Muscle of leg (tissue), 11 donors: ENCODE data around the gene SURF2. TPM values are rescaled to one million over a fixed set of nuclear protein-coding genes. Genes with fewer than 3 reads are reported as not detected.
A peak's percentile ranks its signal among the peaks of the same experiment; 100 is the strongest.
"Not testable (repeated sequence)": the region's sequence is repeated elsewhere in the genome, so short reads cannot be mapped to it uniquely, and the experiment has no call there.

ENCODE experiments used
- DNase-seq: peaks from one replicate; pipeline ENCODE4 v3.0.0; 2013
- H3K27ac ChIP-seq: one replicate; pipeline ENCODE4 v1.5.1; 2013; ENCODE audit warnings: mild to moderate bottlenecking, low read length, control low read depth
- H3K27me3 ChIP-seq: one replicate; pipeline ENCODE4 v1.6.1; 2013; ENCODE audit warnings: low read length; ENCODE audit not compliant: control insufficient read depth, insufficient read depth
- H3K36me3 ChIP-seq: one replicate; pipeline ENCODE4 v1.6.1; 2013; ENCODE audit warnings: low read length; ENCODE audit not compliant: control insufficient read depth, insufficient read depth
- H3K4me1 ChIP-seq: one replicate; pipeline ENCODE4 v1.6.1; 2013; ENCODE audit warnings: low read length; ENCODE audit not compliant: control insufficient read depth, insufficient read depth
- H3K4me3 ChIP-seq: one replicate; pipeline ENCODE4 v1.5.1; 2013; ENCODE audit warnings: low read length, control low read depth
- H3K9me3 ChIP-seq: replicated peaks from 2 replicates; pipeline ENCODE4 v1.6.1; 2013; ENCODE audit warnings: low read depth, low read length; ENCODE audit not compliant: control insufficient read depth
- WGBS: methylation state at CpG from one replicate; pipeline ENCODE4 v1.1.5; 2013; ENCODE audit warnings: missing lambda C conversion rate; ENCODE audit not compliant: insufficient coverage; 5-methylcytosine and 5-hydroxymethylcytosine counted together
- polyA plus RNA-seq, 8 donors: library from polyadenylated mRNA; unstranded; fragments of 120-200 nt; gene quantifications; one replicate each; pipeline versions ENCODE4 v1.2.1 to v1.2.3, GENCODE V29; 2013; ENCODE audit warnings: inconsistent platforms in 1 of 8, low replicate concordance in 1 of 8; ENCODE audit not compliant: insufficient read length in 8 of 8, insufficient read depth in 1 of 8
- total RNA-seq: library from RNA; stranded (reverse); fragments of 120-200 nt; gene quantifications from one replicate; pipeline ENCODE4 v1.2.4, GENCODE V29; 2013

Gene SURF2
- total and polyA plus RNA-seq, 9 donors: 10.2 to 15.3 (median 13.0) TPM

DNA sequence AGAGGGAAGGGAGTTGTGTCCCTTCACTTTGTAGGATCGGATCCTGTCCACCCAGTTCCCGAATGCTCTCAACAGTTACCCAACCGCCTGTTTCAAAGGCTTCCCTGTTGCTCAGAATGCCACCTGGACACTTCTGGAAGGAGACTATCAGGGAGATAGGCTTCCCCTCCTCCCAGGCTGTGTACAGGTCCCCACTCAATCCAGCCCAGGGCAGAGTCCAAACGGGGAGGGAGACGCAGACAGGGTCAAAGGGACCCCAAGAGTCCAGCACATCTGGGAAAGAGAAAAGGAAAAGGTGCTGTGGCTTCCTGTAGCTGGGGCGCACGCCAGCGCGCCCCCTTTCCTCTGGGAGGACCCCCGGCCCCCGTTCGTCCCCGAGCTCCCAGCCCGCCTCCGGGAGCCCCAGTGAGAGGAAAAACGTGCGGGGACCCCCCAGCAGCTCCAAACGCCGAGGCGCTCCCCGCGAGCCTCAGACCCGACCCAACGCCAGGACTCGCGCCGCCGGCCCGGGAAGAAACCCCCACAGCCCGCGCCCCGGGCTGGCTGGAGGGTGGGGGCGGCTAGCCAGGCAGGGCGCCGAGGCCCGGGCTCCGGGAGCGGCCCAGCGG is 18.9 kb downstream of the SURF2 start:
- no peaks in the 10 kb centered on the region for H3K27me3 ChIP-seq
- peak overlapping the region; percentile 91 for H3K27ac ChIP-seq
- peaks cover 20% of the 10 kb centered on the region for H3K36me3 ChIP-seq
- H3K9me3 ChIP-seq: peaks cover 3% of the 10 kb centered on the region
- H3K4me3 ChIP-seq: peak overlapping the region; percentile 90
- WGBS: under 1% methylated on average over 34 of the region's 39 CpGs
- H3K4me1 ChIP-seq: peaks cover 23% of the 10 kb centered on the region
- peak; percentile 47 for DNase-seq

DNA sequence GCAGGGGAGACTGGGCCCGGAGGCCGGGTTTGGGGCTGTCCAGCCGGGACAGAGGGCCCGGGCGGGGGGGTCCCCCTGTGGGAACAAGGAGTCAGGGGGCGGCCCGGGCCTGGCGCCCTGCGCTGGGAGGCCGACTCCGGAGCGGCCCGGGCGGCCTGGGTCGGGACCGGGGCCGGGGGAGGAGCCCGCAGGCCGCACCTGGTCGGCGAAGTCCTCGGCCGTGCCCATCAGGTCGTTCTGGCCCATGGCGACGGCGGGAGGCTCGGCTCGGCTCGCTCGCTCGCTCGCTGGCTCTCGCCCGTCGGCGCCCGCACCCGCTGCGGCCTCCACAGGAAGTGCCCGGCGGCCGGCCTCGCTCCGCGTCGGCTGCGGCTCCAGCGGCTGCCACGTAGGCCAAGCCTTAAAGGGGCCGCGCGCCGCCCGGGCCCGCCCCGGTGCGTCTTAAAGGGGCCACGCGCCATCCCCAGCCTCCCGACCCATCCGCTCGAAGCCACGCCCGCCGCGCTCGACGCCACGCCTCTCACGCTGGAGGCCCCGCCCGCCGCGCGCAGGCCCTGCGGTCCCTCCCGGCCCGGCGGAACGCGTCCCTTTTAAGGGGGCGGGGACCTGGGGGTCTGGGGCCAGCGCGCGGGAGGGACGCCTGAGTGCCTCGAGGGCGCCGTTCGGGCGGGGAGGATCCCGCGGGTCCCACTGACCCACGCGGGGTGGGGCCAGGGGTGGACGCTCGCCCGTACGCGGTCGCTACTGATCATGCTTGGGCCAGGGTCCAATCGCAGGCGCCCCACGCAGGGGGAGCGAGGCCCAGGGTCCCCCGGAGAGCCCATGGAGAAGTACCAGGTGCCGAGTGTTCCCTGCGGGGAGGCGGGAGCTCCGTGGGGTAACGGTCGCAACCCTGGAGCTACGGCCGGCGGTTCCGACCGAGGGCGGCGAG is 19.6 kb downstream of the SURF2 start, which contains the start of the genes STKLD1 and SURF4:
STKLD1 (plus strand) TSS at position 643 of the 931 bp plus-strand sequence; CDS start at position 751, 108 bp downstream.
SURF4 (minus strand) TSS at position 337 of the 931 bp plus-strand sequence; CDS start at position 246, 91 bp downstream.
- under 1% methylated on average over 120 of the region's 120 CpGs for WGBS
- Histone ChIP-seq H3K27ac (peak within 1 kb of the TSS; percentile 91), H3K4me1 (peaks cover 21% of the 10 kb centered on the region)

DNA sequence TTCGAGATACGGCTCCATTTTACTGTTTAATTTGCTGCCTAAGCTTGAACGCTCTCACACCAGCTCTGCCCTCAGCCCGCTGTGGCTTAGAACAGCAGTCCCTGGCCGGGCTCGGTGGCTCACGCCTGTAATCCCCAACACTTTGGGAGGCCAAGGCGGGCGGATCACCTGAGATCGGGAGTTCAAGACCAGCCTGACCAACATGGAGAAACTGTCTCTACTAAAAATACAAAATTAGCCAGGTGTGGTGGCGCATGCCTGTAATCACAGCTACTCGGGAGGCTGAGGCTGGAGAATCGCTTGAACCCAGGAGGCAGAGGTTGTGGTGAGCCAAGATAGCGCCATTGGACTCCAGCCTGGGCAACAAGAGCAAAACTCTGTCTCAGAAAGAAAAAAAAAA is 20.9 kb downstream of the SURF2 start:
- not testable (repeated sequence) for H3K36me3 ChIP-seq, H3K4me1 ChIP-seq, H3K27ac ChIP-seq, H3K9me3 ChIP-seq, H3K4me3 ChIP-seq, DNase-seq, H3K27me3 ChIP-seq
- WGBS: 75% methylated on average over 13 of the region's 14 CpGs

More for the DNA sequence above, 19.6 kb downstream of the SURF2 start, which contains the start of the genes STKLD1 and SURF4:
- DNase-seq: peak; percentile 99
- Histone ChIP-seq H3K27me3 (no peaks in the 10 kb centered on the region), H3K4me3 (peak within 1 kb of the TSS; percentile 90), H3K36me3 (peaks cover 13% of the 10 kb centered on the region), H3K9me3 (peaks cover 3% of the 10 kb centered on the region)

DNA sequence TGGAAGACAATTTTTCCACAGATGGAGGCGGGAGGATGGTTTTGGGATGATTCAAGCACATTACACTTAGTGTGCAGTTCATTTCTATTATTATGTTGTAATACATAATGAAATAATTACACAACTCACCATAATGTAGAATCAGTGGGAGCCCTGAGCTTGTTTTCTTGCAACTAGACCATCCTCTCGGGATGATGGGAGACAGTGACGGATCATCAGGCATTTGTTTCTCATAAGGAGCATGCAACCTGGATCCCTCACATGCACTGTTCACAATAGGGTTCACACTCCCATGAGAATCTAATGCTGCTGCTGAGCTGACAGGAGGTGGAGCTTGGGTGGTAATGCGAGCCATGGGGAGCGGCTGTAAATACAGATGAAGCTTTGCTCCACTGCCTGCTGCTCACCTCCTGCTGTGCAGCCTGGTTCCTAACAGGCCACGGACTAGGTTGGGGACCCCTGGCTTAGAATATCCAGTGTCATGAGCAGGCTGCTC is 21.4 kb downstream of the SURF2 start:
- WGBS: 51% methylated on average over 5 of the region's 6 CpGs
- Histone ChIP-seq H3K4me1 (peaks cover 5% of the 10 kb centered on the region), H3K9me3 (peaks cover 3% of the 10 kb centered on the region), H3K4me3 (no peak overlapping the region), H3K27ac (no peak overlapping the region), H3K36me3 (peaks cover 6% of the 10 kb centered on the region), H3K27me3 (no peaks in the 10 kb centered on the region)
- DNase-seq: no peak

DNA sequence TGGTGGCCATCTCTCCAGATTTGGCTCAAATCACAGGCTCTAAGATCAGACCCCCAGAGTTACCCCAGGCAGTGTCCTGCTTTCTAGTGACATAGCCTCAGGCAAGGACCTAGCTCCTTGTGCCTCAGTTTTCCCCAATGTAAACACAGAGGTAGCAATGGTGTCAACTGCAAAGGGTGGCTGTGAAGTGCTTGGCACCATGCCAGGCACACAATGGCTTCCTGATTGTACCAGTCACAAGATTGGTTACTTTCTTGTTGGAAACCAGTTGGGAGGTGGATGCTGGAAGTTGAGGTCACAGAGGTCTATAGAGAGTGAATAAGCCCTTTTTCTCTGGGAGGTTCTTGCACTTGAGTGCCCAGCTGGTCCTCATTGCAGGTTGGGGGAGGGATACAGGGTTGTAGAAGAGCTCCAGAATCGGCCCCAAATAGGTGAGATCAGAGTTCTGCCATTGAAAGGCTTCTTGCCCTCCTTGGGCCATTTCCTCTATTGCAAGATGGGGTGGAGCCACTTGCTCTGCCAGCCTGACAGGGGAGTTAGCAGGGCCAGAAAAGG is 22.1 kb downstream of the SURF2 start:
- H3K9me3 ChIP-seq: peaks cover 3% of the 10 kb centered on the region
- peaks cover 3% of the 10 kb centered on the region for H3K4me1 ChIP-seq
- no peaks in the 10 kb centered on the region for H3K27me3 ChIP-seq
- WGBS: 88% methylated on average over 1 of the region's 1 CpG
- H3K27ac ChIP-seq: no peak overlapping the region
- DNase-seq: no peak
- no peaks in the 10 kb centered on the region for H3K36me3 ChIP-seq
- H3K4me3 ChIP-seq: no peak overlapping the region

DNA sequence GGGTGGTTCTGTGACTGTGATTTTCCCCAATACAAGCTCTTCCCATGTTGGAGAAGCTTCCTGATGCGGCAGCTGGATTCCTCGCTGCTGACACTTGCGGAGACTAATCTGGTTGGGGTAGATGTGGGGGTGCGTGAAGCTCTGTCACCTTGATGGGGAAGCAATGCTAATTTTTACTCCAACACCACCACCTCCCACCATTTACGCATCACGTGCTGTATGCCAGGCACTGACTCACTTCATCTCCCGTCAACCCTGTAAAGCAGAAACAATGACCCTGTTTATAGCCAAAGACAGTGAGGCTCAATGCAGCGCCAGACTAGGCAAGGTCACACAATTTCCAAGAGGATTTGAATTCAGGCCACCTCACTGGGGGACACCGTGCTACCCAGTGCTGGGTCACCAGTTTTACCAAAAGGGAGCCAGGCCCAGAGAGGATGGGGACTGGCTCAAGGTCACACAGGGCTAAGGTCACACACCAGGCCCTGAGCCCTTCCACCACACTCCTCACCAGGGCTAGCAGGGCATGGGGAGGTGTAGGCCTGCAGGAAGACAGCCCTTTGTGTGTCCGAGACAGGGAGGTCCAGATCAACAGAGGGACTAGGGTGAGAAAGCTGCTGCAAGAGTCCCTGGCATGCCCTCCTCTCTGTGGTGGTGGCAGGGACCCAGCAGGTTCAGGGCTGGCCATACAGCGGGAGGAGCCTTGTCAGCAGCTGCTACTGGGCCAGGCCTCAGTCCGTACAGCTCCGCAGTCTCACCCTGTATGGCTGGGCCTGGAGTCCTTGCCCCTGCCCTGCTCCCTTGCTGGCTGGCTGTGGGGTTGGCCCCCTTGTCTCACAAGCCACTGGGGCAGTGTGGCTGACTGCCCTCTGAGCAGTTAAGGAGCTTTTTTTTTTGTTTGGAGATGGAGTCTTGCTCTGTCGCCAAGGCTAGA is 23.1 kb downstream of the SURF2 start:
- Histone ChIP-seq H3K27ac (no peak overlapping the region), H3K9me3 (peaks cover 3% of the 10 kb centered on the region), H3K27me3 (no peaks in the 10 kb centered on the region), H3K4me1 (peaks cover 3% of the 10 kb centered on the region), H3K4me3 (no peak overlapping the region), H3K36me3 (no peaks in the 10 kb centered on the region)
- WGBS: 84% methylated on average over 9 of the region's 14 CpGs
- no peak for DNase-seq

DNA sequence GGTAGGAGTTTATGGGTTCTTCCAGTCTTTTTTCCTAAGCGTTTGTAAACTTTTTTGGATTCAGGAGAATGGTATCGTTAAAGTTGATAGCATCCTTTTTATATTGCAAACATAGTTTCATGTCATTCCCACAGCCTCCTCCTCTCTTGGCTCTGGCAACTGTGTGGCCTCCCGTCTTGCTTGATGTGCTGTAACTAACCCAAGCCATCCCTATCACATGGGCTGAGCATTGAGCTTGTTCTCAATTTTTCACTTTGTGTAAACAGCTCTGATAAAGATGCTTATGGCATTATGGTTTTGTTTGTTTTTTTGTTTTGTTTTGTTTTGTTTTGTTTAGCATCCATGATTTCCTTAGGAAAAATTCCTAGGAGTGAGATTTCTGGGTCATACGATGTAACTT is 24.4 kb downstream of the SURF2 start:
- WGBS: no CpG with 5 or more reads among the region's 4 CpGs
- peaks cover 3% of the 10 kb centered on the region for H3K9me3 ChIP-seq
- H3K4me1 ChIP-seq: peaks cover 3% of the 10 kb centered on the region
- no peak overlapping the region for H3K27ac ChIP-seq
- no peak for DNase-seq
- no peaks in the 10 kb centered on the region for H3K36me3 ChIP-seq
- no peaks in the 10 kb centered on the region for H3K27me3 ChIP-seq
- H3K4me3 ChIP-seq: no peak overlapping the region

DNA sequence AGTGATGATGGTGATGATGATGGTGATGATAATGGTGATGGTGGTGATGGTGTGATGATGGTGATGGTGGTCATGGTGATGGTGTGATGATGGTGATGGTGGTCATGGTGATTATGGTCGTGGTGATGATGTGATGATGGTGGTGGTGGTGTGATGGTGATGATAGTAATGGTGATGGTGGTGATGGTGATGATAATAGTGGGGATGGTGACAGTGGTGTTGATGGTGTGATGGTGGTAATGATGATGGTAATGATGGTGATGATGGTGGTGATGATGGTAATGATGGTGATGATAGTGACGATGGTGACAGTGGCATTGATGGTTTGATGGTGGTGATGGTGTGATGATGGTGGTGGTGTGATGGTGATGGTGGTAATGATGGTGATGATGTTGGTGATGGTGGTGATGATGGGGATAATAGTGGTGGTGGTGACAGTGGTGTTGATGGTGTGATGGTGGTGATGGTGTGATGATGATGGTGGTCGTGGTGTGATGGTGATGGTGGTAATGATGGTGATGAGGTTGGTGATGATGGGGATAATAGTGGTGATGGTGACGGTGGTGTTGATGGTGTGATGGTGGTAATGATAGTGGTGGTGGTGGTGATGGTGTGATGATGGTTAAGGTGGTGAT is 26.3 kb downstream of the SURF2 start:
- no peak for DNase-seq
- Histone ChIP-seq H3K4me3 (no peak overlapping the region), H3K4me1 (no peaks in the 10 kb centered on the region), H3K27ac (no peak overlapping the region), H3K27me3 (no peaks in the 10 kb centered on the region), H3K9me3 (peaks cover 3% of the 10 kb centered on the region), H3K36me3 (no peaks in the 10 kb centered on the region)
- 91% methylated on average over 4 of the region's 4 CpGs for WGBS

DNA sequence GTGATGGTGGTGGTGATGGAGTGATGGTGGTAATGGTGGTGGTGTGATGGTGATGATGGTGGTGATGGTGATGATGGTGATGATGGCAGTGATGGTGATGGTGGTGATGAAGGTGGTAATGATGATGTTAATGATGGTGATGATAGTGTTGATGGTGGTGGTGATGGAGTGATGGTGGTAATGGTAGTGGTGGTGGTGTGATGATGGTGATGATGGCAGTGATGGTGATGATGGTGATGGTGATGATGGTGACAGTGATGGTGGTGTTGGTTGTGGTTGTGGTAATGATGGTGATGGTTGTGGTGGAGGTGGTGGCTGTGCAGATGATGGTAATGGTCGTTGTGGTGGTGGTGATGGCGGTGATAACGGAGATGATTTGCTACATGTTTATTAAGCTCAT is 27.1 kb downstream of the SURF2 start:
- Histone ChIP-seq H3K27me3 (no peaks in the 10 kb centered on the region), H3K27ac (no peak overlapping the region), H3K36me3 (no peaks in the 10 kb centered on the region), H3K4me1 (no peaks in the 10 kb centered on the region), H3K9me3 (no peaks in the 10 kb centered on the region), H3K4me3 (no peak overlapping the region)
- 100% methylated on average over 3 of the region's 3 CpGs for WGBS
- no peak for DNase-seq
